IMR-90 (cell line): ENCODE results near the gene RNF130. TPM values are rescaled to one million over a fixed set of nuclear protein-coding genes. Genes with fewer than 3 reads are reported as not detected.

Source experiments
- ATAC-seq: fragments of 200-7000 bp; cut with Tn5 transposase; 2 replicates; pipeline ENCODE4 v1.9.1; 2020; ENCODE audit warnings: low read depth, mild to moderate bottlenecking, moderate library complexity
- BruUV-seq: library from RNA; stranded (reverse); fragments of 400-500 nt; replicated peaks from 2 replicates; lab custom pipeline; 2021; lab: Mats Ljungman, UMichigan
- CTCF ChIA-PET: fragments of 300-600 bp; formaldehyde crosslinking; extraction: SDS; loops from one replicate; lab custom pipeline; 2021; ENCODE audit warnings: antibody characterized with exemption; lab: Yijun Ruan, JAX
- POLR2A ChIA-PET: fragments of 300-600 bp; sonication (Branson Sonifier 250); formaldehyde crosslinking; loops from one replicate; lab custom pipeline; 2022; ENCODE audit warnings: antibody characterized with exemption; ENCODE audit not compliant: unreplicated experiment; lab: Charles Lee
- DNase-seq: peaks from one replicate; pipeline ENCODE4 v3.0.0; 2013
- H2AFZ ChIP-seq: replicated peaks from 2 replicates; pipeline ENCODE3; 2013; ENCODE audit warnings: low read length, mild to moderate bottlenecking; ENCODE audit not compliant: poor library complexity
- H2AK5ac ChIP-seq: 2 replicates; pipeline ENCODE4 v1.6.1; 2013; ENCODE audit warnings: low read depth, low read length, inconsistent platforms
- H2AK9ac ChIP-seq: replicated peaks from 2 replicates; pipeline ENCODE3; 2013; ENCODE audit warnings: mild to moderate bottlenecking, low read depth, low read length, moderate library complexity; ENCODE audit not compliant: poor library complexity
- H2BK120ac ChIP-seq: 2 replicates; pipeline ENCODE4 v1.6.1; 2013; ENCODE audit warnings: low read depth, low read length, inconsistent platforms
- H2BK15ac ChIP-seq: 3 replicates; pipeline ENCODE4 v1.6.1; 2013; ENCODE audit warnings: low read depth, low read length, inconsistent platforms
- H2BK20ac ChIP-seq: 2 replicates; pipeline ENCODE4 v1.6.1; 2013; ENCODE audit warnings: low read depth, mild to moderate bottlenecking, inconsistent platforms, low read length, moderate library complexity
- H2BK5ac ChIP-seq: 2 replicates; pipeline ENCODE4 v1.6.1; 2013; ENCODE audit warnings: mild to moderate bottlenecking, low read depth, low read length, inconsistent platforms; ENCODE audit not compliant: poor library complexity, severe bottlenecking
- H3K14ac ChIP-seq: replicated peaks from 2 replicates; pipeline ENCODE4 v1.6.1; 2013; ENCODE audit warnings: low read depth, low read length, inconsistent platforms
- H3K18ac ChIP-seq: 2 replicates; pipeline ENCODE4 v1.6.1; 2013; ENCODE audit warnings: low read depth, low read length, control low read depth
- H3K23ac ChIP-seq: 2 replicates; pipeline ENCODE4 v1.6.1; 2013; ENCODE audit warnings: low read depth, low read length, inconsistent platforms
- H3K27ac ChIP-seq: 2 replicates; pipeline ENCODE4 v1.5.1; 2013; ENCODE audit warnings: mild to moderate bottlenecking, control low read depth, low read length; ENCODE audit not compliant: insufficient read depth
- H3K27me3 ChIP-seq: 2 replicates; pipeline ENCODE4 v1.6.1; 2013; ENCODE audit warnings: low read length; ENCODE audit not compliant: control insufficient read depth, insufficient read depth
- H3K36me3 ChIP-seq: 2 replicates; pipeline ENCODE4 v1.6.1; 2013; ENCODE audit warnings: low read length, mixed read lengths; ENCODE audit not compliant: control insufficient read depth, insufficient read depth
- H3K4ac ChIP-seq: 2 replicates; pipeline ENCODE4 v1.6.1; 2013; ENCODE audit warnings: low read depth, low read length, inconsistent platforms
- H3K4me1 ChIP-seq: 2 replicates; pipeline ENCODE4 v1.6.1; 2013; ENCODE audit warnings: low read length, mixed read lengths; ENCODE audit not compliant: control insufficient read depth, insufficient read depth
- H3K4me2 ChIP-seq: 2 replicates; pipeline ENCODE4 v1.6.1; 2013; ENCODE audit warnings: low read depth, mild to moderate bottlenecking, control low read depth, low read length, moderate library complexity
- H3K4me3 ChIP-seq: 2 replicates; pipeline ENCODE4 v1.5.1; 2013; ENCODE audit warnings: low read depth, mild to moderate bottlenecking, control low read depth, low read length, moderate library complexity; ENCODE audit not compliant: insufficient read depth
- H3K56ac ChIP-seq: 2 replicates; pipeline ENCODE4 v1.6.1; 2013; ENCODE audit warnings: low read length, inconsistent platforms; ENCODE audit not compliant: insufficient read depth; ENCODE audit errors: extremely low read depth
- H3K79me1 ChIP-seq, 2 experiments: 2 replicates each; pipeline ENCODE4 v1.6.1; 2013; ENCODE audit warnings: low read length in 2 of 2, inconsistent platforms in 1 of 2, low read depth in 1 of 2
- H3K9ac ChIP-seq: 2 replicates; pipeline ENCODE4 v1.6.1; 2013; ENCODE audit warnings: low read depth, low read length, control low read depth
- H3K9me1 ChIP-seq: 2 replicates; pipeline ENCODE4 v1.6.1; 2013; ENCODE audit warnings: low read length, inconsistent platforms; ENCODE audit not compliant: insufficient read depth
- H3K9me3 ChIP-seq: 2 replicates; pipeline ENCODE4 v1.6.1; 2013; ENCODE audit warnings: low read length; ENCODE audit not compliant: control insufficient read depth, insufficient read depth
- H4K20me1 ChIP-seq: 2 replicates; pipeline ENCODE4 v1.6.1; 2013; ENCODE audit warnings: low read length, inconsistent platforms; ENCODE audit not compliant: insufficient read depth
- H4K5ac ChIP-seq: 2 replicates; pipeline ENCODE4 v1.6.1; 2013; ENCODE audit warnings: mild to moderate bottlenecking, low read depth, low read length, control low read depth
- H4K8ac ChIP-seq, 2 experiments: 2 replicates each; pipeline ENCODE4 v1.6.1; 2013; ENCODE audit warnings: low read depth in 2 of 2, low read length in 2 of 2, control low read depth in 1 of 2, inconsistent platforms in 1 of 2
- H4K91ac ChIP-seq: 2 replicates; pipeline ENCODE4 v1.6.1; 2013; ENCODE audit warnings: low read depth, low read length, inconsistent platforms; ENCODE audit not compliant: insufficient read depth
- CHD1 ChIP-seq: IDR thresholded peaks from 2 replicates; pipeline ENCODE4 v1.6.1; 2012; ENCODE audit warnings: low read depth, low read length, improper control_type of control experiment
- FOS ChIP-seq: fragments of 150-350 bp; IDR thresholded peaks from 2 replicates; pipeline ENCODE4 v1.6.1; 2016; ENCODE audit warnings: low read depth, low read length
- MAFK ChIP-seq: IDR thresholded peaks from 2 replicates; pipeline ENCODE4 v1.6.1; 2012; ENCODE audit warnings: low read depth, low read length, improper control_type of control experiment
- MAZ ChIP-seq: IDR thresholded peaks from 2 replicates; pipeline ENCODE4 v1.6.1; 2012; ENCODE audit warnings: low read depth, mild to moderate bottlenecking, low read length, improper control_type of control experiment, moderate library complexity, borderline replicate concordance
- WGBS, 2 experiments: methylation state at CpG; one replicate each; pipeline versions ENCODE4 v1.1.5 to v1.1.7; 2013; ENCODE audit warnings: missing lambda C conversion rate in 2 of 2; ENCODE audit not compliant: insufficient read length in 1 of 2; ENCODE audit errors: extremely low coverage in 2 of 2; 5-methylcytosine and 5-hydroxymethylcytosine counted together
- dilution Hi-C: fragments of 300-500 bp; cut with HindIII; formaldehyde crosslinking; loops from one replicate; pipeline ENCODE4 v1.14.3; 2018; ENCODE audit warnings: low sequenced_read_pairs; ENCODE audit not compliant: unreplicated experiment
- in situ Hi-C: fragments of 300-500 bp; cut with MboI; formaldehyde crosslinking; loops from 3 replicates; pipeline ENCODE4 v1.14.3; 2019; ENCODE audit warnings: low sequenced_read_pairs, inconsistent platforms, mixed read lengths
- intact Hi-C: fragments of 100-400 bp; cut with micrococcal nuclease; formaldehyde crosslinking; loops from 2 replicates; pipeline ENCODE4 v1.10.0; 2022
- polyA plus RNA-seq, 3 experiments: library from polyadenylated mRNA; depleted of rRNA; stranded (reverse); fragments of >200 nt; gene quantifications; 2 replicates each; pipeline ENCODE4 v1.2.3, GENCODE V29; 2012; ENCODE audit warnings: low replicate concordance in 1 of 3
- total RNA-seq: library from RNA; depleted of rRNA; stranded (reverse); fragments of >200 nt; gene quantifications from 2 replicates; pipeline ENCODE4 v1.2.3, GENCODE V29; 2012

RNF130 gene
- total and polyA plus RNA-seq, 2 of the 4 experiments (the other 2 are of a cell fraction), result 12.9 to 21.7 TPM

DNA sequence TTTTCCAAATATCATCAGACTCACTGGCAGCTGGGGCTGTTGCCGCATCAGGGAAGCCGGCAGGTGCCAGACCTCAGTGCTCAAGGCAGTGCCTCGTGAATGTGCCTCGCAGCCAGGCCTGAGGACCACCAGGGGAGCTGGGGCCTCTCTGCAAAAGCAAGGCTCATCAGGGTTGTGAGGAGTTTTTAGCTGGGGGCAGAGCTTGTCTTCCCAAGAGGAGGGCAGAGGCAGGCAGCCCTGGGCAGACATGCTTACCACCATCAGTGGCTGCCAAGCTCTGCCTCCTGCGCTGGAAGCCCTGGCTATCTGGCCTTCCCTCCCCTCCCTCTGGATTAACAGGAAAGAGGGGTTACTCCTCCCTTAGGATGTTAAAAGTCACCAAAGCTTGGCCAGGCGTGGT lies 155.0 kb downstream of the RNF130 start:
- no peaks in the 10 kb centered on the region for H4K20me1 ChIP-seq
- intact Hi-C loops (no loop called here), in situ Hi-C loops (no loop called here), dilution Hi-C loops (no loop called here)
- H3K4me3 ChIP-seq, result no peak overlapping the region
- no peak for ATAC-seq
- TF ChIP-seq CHD1 (no peak), MAFK (no peak), MAZ (no peak), FOS (no peak)
- H3K56ac ChIP-seq, result no peak overlapping the region
- H3K9ac ChIP-seq, result no peak overlapping the region
- peaks cover 5% of the 10 kb centered on the region for H3K9me1 ChIP-seq
- no peak overlapping the region for H3K4ac ChIP-seq
- DNase-seq, result no peak
- no CpG with 5 or more reads among the region's 6 CpGs for WGBS, 2 experiments
- no peak overlapping the region for H2AFZ ChIP-seq
- POLR2A ChIA-PET, result no interaction called here
- no peak overlapping the region for H3K14ac ChIP-seq
- no peak overlapping the region for H3K18ac ChIP-seq
- H4K8ac ChIP-seq, result no peak overlapping the region
- no peak overlapping the region for H2BK120ac ChIP-seq
- no peak overlapping the region for H3K27ac ChIP-seq
- no TSS peak for BruUV-seq
- H4K5ac ChIP-seq, result no peak overlapping the region
- no peak overlapping the region for H2AK9ac ChIP-seq
- H2BK15ac ChIP-seq, result no peak overlapping the region
- H2BK20ac ChIP-seq, result no peak overlapping the region
- no peak overlapping the region for H2BK5ac ChIP-seq
- H3K27me3 ChIP-seq, result peaks cover 3% of the 10 kb centered on the region; the same call in 1 of the 2 replicates
- H3K23ac ChIP-seq, result no peak overlapping the region
- no peak overlapping the region for H4K91ac ChIP-seq
- H3K79me1 ChIP-seq, result no peaks in the 10 kb centered on the region
- CTCF ChIA-PET, result interaction anchor here (1.1 kb wide), 1 partner anchor 10 kb away, joined by 3 read pairs; no protein-coding TSS in a partner anchor
- H3K36me3 ChIP-seq, result no peaks in the 10 kb centered on the region
- H2AK5ac ChIP-seq, result no peak overlapping the region
- no peaks in the 10 kb centered on the region for H3K9me3 ChIP-seq
- peaks cover 7% of the 10 kb centered on the region for H3K4me1 ChIP-seq
- no peak overlapping the region for H3K4me2 ChIP-seq
